VCaP (cell line): ENCODE measurements around the gene MARCOL.
"Not testable (repeated sequence)": the region's sequence is repeated elsewhere in the genome, so short reads cannot be mapped to it uniquely, and the experiment has no call there.

Experiments used
- H3K27ac ChIP-seq: fragments of 450-650 bp; 2 replicates; pipeline ENCODE4 v1.5.1; 2017
- TF ChIP-seq, protein P1 (sequence below): fragments of 450-650 bp; conservative IDR thresholded peaks from 2 replicates; pipeline ENCODE4 v1.5.1; 2017; ENCODE audit warnings: mild to moderate bottlenecking, moderate library complexity

The MARCOL gene

DNA sequence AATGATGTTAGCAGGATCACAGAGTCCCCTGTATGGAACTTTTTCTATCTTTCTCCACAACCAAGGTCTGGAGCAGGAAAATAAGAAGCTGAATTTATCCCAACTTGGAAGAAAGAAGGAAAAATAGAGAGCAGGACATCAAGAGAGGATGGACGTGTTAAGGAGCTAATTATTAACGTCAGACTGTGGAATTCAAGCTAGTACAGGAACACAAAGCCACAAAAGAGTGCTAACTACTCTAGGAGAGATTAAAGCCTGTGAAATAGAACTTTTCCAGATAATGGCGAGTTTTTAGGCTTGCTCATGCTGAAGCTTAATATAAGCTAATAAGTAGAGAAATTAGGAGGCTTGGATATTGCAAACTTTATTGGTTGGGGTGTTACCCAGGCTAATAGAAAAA, 29.6 kb downstream of the MARCOL start:
- H3K27ac ChIP-seq = no peak overlapping the region
- TF ChIP-seq, protein P1, sequence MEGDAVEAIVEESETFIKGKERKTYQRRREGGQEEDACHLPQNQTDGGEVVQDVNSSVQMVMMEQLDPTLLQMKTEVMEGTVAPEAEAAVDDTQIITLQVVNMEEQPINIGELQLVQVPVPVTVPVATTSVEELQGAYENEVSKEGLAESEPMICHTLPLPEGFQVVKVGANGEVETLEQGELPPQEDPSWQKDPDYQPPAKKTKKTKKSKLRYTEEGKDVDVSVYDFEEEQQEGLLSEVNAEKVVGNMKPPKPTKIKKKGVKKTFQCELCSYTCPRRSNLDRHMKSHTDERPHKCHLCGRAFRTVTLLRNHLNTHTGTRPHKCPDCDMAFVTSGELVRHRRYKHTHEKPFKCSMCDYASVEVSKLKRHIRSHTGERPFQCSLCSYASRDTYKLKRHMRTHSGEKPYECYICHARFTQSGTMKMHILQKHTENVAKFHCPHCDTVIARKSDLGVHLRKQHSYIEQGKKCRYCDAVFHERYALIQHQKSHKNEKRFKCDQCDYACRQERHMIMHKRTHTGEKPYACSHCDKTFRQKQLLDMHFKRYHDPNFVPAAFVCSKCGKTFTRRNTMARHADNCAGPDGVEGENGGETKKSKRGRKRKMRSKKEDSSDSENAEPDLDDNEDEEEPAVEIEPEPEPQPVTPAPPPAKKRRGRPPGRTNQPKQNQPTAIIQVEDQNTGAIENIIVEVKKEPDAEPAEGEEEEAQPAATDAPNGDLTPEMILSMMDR = no peak

DNA sequence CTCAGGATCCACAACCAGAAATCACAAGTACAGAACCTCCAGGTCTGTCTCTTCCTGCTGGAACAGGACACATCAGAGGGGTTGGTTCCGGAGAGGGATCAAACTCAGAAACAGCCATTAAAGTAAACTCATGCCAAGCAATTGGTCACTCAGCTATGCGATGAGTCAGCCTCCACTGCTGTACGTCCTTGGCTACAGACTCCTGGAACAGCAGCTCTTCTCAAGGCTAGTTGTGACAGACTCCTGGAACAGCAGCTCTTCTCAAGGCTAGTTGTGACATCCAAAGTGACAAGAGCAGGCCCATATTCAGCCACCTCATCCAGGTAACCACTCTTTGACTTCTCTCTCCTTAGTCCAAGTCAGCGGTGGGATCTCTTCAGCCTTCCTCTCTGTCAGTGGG, 30.2 kb downstream of the MARCOL start, which contains the start of gene SPINK13:
TSS of gene SPINK13 (plus strand) at position 229 of the 400 bp plus-strand sequence. CDS start 1,279 bp downstream, outside the sequence.
- TF ChIP-seq, protein P1 = no peak
- no peak within 1 kb of the TSS for H3K27ac ChIP-seq

DNA sequence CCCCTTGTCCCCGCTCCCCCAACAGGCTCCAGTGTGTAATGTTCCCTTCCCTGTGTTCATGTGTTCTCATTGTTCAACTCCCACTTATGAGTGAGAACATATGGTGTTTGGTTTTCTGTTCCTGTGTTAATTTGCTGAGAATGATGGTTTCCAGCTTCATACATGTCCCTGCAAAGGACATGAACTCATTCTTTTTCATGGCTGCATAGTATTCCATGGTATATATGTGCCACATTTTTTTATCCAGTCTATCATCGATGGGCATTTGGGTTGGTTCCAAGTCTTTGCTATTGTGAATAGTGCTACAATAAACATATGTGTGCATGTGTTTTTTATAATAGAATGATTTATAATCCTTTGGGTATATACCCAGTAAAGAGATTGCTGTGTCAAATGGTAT, 36.8 kb downstream of the MARCOL start:
- not testable (repeated sequence) for H3K27ac ChIP-seq

DNA sequence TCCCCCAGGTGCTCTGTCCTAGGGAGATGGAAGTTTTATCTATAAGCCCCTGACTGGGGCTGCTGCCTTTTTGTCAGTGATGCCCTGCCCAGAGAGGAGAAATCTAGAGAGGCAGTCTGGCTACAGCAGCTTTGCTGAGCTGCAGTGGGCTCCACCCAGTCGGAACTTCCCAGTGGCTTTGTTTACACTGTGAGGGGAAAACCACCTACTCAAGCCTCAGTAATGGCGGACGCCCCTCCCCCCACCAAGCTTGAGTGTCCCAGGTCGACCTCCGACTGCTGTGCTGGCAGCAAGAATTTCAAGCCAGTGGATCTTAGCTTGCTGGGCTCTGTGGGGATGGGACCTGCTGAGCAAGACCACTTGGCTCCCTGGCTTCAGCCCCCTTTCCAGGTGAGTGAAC, 42.6 kb downstream of the MARCOL start:
- H3K27ac ChIP-seq = not testable (repeated sequence)

DNA sequence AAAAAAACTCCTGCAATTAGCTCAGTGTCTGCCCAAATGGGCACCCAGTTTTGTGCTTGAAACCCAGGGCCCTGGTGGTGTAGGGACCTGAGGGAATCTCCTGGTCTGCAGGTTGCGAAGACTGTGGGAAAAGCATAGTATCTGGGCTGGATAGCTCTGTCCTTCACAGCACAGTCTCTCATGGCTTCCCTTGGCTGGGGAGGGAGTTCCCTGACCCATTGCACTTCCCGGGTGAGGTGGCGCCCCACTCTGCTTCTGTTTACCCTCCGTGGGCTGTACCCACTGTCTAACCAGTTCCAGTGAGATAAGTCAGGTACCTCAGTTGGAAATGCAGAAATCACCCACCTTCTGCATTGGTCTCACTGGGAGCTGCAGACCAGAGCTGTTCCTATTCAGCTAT, 43.0 kb downstream of the MARCOL start:
- not testable (repeated sequence) for H3K27ac ChIP-seq

DNA sequence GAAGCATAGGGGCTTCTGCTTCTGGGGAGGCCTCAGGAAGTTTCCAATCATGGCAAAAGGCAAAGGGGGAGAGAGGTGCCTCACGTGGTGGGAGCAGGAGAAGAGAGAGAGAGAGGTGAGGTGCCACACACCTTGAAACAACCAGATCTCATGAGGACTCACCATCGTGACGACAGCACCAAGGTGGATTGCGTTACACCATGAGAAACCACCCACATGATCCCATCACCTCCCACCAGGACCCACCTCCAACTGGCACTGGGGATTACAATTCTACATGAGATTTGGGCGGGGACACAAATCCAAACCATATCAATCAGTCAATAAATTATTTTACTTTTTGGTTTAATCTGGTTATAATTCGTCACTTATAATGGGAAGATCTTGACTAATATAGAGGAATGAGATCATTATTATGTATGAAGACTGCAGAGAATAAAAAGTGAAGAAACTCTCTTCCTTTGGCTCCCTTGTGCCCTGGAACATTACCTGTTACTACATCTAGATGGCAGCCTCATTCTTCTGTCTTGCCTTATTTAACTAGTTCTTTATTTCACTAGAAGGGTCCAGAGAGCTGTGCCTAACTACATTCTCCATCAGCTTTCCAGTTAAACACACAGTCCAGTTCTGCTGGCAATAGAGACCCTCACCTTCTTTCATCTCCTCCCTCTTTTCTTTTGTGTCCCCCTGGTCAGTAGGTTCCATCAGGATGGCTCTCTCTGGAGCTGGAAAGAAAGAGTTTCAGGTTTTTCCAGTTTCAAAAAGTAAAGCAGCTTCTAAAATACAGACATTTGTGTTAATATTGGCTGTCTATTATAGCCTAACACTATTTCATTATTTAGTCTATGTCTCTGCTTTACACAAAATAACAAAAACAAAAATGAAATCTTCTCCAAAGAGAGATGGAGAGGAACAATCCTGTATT, 52.2 kb downstream of the MARCOL start:
- TF ChIP-seq, protein P1 = peak; percentile 82
- peak overlapping the region; percentile 9; the same call in 1 of the 2 replicates for H3K27ac ChIP-seq
